Right atrium auricular region (tissue), 2 donors: ENCODE data around the gene VAT1L. TPM values are rescaled to one million over a fixed set of nuclear protein-coding genes. Genes with fewer than 3 reads are reported as not detected.

Source experiments
- DNase-seq: peaks from one replicate; pipeline ENCODE4 v3.0.0-alpha.2; 2019; ENCODE audit warnings: low spot score
- H3K27ac ChIP-seq, 2 donors: fragments of 200-600 bp; sonication (generic); 1 replicate in 1 of 2; 2 replicates in 1 of 2; pipeline ENCODE4 v1.5.1; 2016 to 2019
- H3K27me3 ChIP-seq, 2 donors: fragments of 200-600 bp; sonication (generic); one replicate each; pipeline versions ENCODE4 v1.5.1 to v1.6.0; 2017 to 2019
- H3K36me3 ChIP-seq: fragments of 200-600 bp; sonication (generic); one replicate; pipeline ENCODE4 v1.5.1; 2016
- H3K4me1 ChIP-seq, 2 donors: fragments of 200-600 bp; sonication (generic); one replicate each; pipeline versions ENCODE4 v1.5.1 to v1.6.0; 2017 to 2019
- H3K4me3 ChIP-seq, 2 donors: fragments of 200-600 bp; sonication (generic); 1 replicate in 1 of 2; 2 replicates in 1 of 2; pipeline ENCODE4 v1.5.1; 2017 to 2019; ENCODE audit warnings: mild to moderate bottlenecking in 1 of 2, moderate library complexity in 1 of 2
- H3K9me3 ChIP-seq, 2 donors: fragments of 200-600 bp; sonication (generic); one replicate each; pipeline ENCODE4 v1.5.1; 2019
- CTCF ChIP-seq, 2 donors: fragments of 200-600 bp; sonication (generic); IDR thresholded peaks; one replicate each; pipeline ENCODE4 v1.5.1; 2019; ENCODE audit warnings: antibody characterized with exemption in 2 of 2
- total RNA-seq, 2 donors: library from RNA; depleted of rRNA; stranded (reverse); fragments of >200 nt; gene quantifications; one replicate each; pipeline ENCODE4 v1.1.0, GENCODE V29; 2016

VAT1L gene
- total RNA-seq, 2 donors from 2014 or later: 10.3 to 20.6 TPM

- TF ChIP-seq CTCF (IDR thresholded peaks at IDR 0.05): no peak
- H3K4me3 ChIP-seq: no peak overlapping the region
- no peaks in the 10 kb centered on the region for H3K27me3 ChIP-seq
- no peak for DNase-seq
- H3K27ac ChIP-seq: no peak overlapping the region
- H3K36me3 ChIP-seq: no peaks in the 10 kb centered on the region
- H3K4me1 ChIP-seq: peaks cover 0 to 4% of the 10 kb centered on the region in 2 donors
- no peaks in the 10 kb centered on the region for H3K9me3 ChIP-seq
Measured at GRCh38 chr16:77760800-77761199, 27.6 kb upstream of the VAT1L start.

- Histone ChIP-seq H3K9me3 (no peaks in the 10 kb centered on the region), H3K4me1 (peaks cover 0 to 4% of the 10 kb centered on the region in 2 donors), H3K36me3 (no peaks in the 10 kb centered on the region), H3K4me3 (no peak overlapping the region), H3K27me3 (no peaks in the 10 kb centered on the region), H3K27ac (no peak overlapping the region)
- no peak for TF ChIP-seq CTCF (IDR thresholded peaks at IDR 0.05)
- DNase-seq: no peak
Measured at GRCh38 chr16:77761204-77761603, 27.2 kb upstream of the VAT1L start.

- Histone ChIP-seq H3K27me3 (no peaks in the 10 kb centered on the region), H3K4me3 (no peak overlapping the region), H3K36me3 (no peaks in the 10 kb centered on the region), H3K27ac (no peak overlapping the region), H3K9me3 (no peaks in the 10 kb centered on the region), H3K4me1 (peaks cover 0 to 4% of the 10 kb centered on the region in 2 donors)
- DNase-seq: no peak
- TF ChIP-seq CTCF (IDR thresholded peaks at IDR 0.05): no peak
Measured at GRCh38 chr16:77762262-77762661, 26.1 kb upstream of the VAT1L start.

GRCh38 chr16:77763994-77764393 is 24.4 kb upstream of the VAT1L start:
- H3K9me3 ChIP-seq: no peaks in the 10 kb centered on the region
- no peaks in the 10 kb centered on the region for H3K36me3 ChIP-seq
- peaks cover 0 to 4% of the 10 kb centered on the region in 2 donors for H3K4me1 ChIP-seq
- H3K27me3 ChIP-seq: no peaks in the 10 kb centered on the region
- H3K4me3 ChIP-seq: no peak overlapping the region
- no peak for TF ChIP-seq CTCF (IDR thresholded peaks at IDR 0.05)
- DNase-seq: no peak
- H3K27ac ChIP-seq: peak overlapping the region; percentile 22 to 53

DNA sequence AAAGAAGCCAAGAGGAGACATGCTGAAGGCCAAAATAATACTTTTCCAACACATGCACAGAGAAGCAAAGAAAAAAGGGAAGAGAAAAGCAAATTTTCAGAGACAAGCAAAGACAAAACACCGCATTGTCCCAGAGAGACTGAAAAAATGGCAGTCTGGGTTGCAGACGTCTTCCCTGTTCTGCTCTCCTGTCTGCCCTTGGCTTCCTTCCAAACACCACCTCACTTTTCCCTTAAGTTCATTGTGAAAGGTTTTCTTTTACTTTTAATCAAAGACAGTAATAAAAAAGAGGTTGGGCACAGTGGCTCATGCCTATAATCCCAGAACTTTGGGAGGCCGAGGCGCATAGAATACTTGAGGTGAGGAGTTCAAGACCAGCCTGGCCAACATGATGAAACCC is 21.2 kb upstream of the VAT1L start:
- no peak for TF ChIP-seq CTCF (IDR thresholded peaks at IDR 0.05)
- Histone ChIP-seq H3K36me3 (no peaks in the 10 kb centered on the region), H3K4me1 (peaks cover 0 to 4% of the 10 kb centered on the region in 2 donors), H3K27ac (no peak overlapping the region), H3K27me3 (no peaks in the 10 kb centered on the region), H3K9me3 (no peaks in the 10 kb centered on the region), H3K4me3 (no peak overlapping the region)
- no peak for DNase-seq

DNA sequence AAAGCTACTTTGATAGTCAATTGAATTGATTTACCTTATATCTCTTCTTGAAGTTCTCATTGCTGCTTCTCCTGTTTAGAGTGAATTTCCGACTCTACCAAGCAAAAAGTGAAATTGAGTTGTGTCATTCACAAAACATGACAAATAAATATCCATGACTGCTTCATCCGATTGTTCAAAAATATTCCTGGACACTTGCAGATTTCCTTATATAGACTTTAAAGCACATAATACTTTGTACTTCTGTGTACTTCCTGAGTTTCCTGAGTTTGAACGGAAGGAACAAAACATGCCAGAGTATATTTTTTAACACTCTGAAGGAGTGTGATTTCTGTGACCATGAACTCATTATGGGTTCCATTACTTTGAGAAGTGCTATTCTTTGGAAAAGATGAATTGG is 20.5 kb upstream of the VAT1L start:
- no peak for DNase-seq
- TF ChIP-seq CTCF (IDR thresholded peaks at IDR 0.05): no peak
- H3K4me1 ChIP-seq: peaks cover 0 to 4% of the 10 kb centered on the region in 2 donors
- no peak overlapping the region for H3K4me3 ChIP-seq
- H3K9me3 ChIP-seq: no peaks in the 10 kb centered on the region
- H3K27ac ChIP-seq: no peak overlapping the region
- no peaks in the 10 kb centered on the region for H3K27me3 ChIP-seq
- H3K36me3 ChIP-seq: no peaks in the 10 kb centered on the region
